ENCODE data around the gene TERF2IP.

Gene TERF2IP

GRCh38 chr16:75640598-75640997, 7.0 kb upstream of the TERF2IP start:
- DNase-seq: no peak

DNA sequence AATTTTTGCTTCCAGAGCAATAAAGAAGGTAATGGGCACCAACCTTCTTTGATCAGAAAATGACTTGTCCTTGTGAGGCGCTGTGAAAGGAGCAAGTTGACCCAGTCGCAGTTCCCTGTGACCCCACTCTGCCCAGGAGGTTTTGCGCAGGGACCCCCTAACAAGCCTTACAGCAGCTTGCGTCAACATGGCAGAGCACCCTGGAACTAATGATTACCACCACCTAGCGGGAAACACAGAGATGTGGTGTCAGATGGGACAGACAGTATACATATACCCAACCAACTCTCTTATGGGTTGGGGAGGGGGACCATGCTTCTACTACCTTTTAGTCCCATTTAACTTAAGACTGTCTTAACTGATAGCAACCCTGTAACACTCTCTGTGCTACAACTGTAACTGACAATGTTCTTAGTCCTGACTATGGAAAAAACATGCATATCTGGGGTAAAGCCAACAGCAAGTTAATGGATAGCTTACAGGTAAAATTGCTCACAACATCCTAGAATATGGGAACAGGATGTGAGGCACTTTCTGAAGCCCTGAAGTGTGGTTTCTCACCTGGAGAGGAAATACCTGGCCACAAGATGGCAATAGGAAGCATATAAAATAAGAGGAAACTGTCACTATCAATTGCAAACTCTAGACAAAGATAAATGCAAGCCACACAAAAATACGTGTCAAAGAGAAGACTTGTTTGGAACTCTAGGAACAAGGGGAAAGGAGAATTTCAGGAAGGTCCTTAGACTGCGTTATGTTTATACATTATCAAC, 3.1 kb upstream of the TERF2IP start:
- no peak for DNase-seq

DNA sequence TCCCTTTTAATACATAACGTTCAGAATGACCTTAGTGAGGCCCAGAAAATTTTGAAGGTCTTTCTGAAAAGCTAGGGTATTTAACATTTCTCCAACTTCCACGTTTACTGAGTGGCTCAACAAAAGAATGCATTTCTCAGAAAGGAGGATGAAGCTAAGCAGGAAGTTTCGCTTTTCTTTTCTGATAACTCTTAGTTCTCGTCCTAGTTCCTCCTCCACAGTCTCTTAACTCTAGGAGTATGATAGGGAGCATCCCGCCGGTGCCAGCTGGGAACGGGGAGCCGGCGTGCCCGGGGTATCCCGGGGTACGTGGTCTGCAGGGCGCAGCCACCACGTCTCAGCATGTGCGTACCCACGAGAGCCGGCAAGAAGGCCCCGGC, 471 bp upstream of the TERF2IP start:
- DNase-seq: no peak

DNA sequence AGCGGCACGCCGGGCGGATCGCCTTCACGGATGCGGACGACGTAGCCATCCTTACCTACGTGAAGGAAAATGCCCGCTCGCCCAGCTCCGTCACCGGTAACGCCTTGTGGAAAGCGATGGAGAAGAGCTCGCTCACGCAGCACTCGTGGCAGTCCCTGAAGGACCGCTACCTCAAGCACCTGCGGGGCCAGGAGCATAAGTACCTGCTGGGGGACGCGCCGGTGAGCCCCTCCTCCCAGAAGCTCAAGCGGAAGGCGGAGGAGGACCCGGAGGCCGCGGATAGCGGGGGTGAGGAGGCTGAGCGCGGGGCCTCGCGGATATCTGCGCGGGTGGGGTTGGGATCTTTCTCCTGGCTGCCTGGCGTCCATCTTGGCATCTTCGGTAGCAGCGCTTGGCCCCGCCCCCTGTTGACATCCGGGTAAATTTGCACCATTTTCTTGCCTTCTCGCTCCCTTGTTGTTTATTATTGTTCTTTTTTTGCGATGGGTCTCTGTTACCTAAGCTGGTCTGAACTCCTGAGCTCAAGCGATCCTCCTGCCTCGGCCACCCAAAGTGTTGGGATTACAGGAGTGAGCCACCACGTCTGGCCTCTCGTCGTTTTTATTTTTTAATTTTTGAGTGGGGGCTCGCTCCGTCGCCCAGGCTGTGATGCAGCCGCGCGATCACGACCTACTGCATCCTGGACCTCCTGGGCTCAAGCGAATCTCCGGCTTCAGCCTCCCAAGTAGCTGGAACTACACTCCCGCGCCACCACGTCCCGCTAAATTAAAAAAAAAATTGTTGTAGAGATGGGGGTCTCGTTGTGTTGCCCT, 898 bp downstream of the TERF2IP start:
- DNase-seq: peak; percentile 91

DNA sequence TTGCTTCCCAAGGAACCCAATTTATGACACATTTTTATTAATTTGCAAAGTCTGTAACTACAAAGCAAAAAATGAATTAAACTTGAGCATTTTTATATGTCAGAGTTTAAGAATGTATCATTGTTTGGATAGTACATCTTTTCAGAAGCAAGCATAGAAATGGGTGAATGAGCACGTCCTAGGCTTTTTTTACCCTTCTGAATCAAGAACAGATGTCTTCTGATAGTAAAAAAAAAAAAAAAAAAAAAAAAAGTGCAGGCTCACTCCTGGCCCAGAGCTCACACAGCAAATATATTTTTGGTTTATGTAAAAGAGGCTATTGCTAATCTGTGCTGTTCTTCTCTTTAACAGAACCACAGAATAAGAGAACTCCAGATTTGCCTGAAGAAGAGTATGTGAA, 6.3 kb downstream of the TERF2IP start:
- DNase-seq: no peak

GRCh38 chr16:75658175-75658574, 10.6 kb downstream of the TERF2IP start:
- DNase-seq: no peak

DNA sequence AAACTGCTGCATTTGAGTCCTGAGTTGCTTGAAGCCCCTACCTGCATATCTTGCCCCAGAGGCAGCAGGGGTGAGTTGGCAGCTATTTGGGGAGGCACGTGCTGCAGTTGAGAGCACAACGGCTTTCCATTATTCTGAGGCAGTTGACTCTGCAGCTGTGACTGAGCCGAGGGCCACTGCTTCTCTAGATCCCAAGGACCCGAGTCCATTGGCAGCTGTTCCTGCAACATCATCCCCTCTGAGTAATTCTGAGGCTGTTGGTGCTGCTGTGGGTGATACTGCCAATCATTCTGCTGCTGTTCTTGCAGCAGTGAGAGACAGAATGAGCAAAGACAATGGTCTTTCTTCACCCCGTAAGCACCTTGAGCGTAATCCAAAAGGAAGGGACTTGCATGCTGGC, 12.7 kb downstream of the TERF2IP start:
- DNase-seq: no peak

DNA sequence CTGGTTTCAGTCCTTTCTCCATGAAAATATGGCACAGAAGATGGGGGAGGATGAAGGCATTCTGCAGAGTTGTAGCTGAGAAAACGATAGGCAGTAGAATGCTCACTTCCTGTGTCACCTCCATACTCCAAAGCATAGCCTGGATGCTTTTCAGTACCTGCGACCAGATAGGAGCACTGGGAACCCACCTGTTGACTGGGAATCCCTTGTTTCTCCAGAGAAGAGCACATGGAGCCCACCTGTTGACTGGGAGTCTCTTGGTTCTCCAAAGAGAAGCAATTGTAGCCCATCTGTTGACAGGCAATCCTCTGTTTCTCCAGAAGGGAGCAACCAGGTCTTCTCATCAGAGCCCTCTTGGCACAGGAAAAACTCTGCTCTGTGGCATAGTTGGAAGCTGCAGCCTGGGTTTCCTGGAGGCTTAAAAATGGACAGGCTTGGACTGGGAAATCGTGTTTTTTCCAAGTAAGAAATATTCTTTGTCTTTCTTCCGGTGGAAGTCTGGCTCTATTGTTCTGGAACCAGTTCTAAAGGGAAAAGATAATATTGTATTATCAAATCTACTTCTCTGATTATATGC, 13.2 kb downstream of the TERF2IP start:
- DNase-seq: no peak

DNA sequence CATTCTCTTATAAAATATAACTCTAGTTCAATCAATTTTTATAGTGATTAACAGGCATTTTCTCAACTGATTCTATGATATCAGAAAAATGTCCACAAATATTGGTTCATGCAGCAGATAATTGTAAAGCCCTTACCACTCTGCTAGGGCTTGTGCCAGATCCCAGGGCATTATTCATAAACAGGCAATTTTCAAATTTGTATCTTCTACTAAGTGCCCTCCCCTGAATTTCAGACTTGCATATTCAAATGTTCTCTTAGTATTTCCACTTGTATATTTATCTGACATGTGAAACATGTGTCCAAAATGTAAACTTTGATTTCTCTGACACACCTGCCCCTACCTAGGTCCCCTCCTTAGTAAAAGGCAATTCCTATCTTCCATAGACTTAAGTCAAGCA, 19.9 kb downstream of the TERF2IP start:
- no peak for DNase-seq

DNA sequence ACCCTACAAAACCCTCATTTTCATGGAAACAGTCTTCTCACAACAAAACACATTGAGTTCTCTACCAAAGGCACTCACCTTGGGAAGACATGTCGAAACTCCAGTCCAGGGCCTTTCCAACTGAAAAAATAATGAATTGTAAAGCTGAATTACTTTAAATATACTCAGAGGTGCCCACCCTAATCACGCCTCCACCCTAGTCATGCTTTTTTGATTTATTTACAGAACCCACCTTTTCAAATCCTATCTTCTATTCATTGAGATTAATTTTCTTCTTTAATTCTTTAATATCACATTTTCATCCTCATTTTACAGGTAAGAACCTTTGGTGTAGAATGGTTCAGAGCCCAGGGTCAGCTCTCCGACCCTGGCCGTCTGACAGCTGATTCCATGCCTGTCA, 29.3 kb downstream of the TERF2IP start, which contains the start of gene CPHXL2:
TSS of gene CPHXL2 (minus strand) at position 101 of the 400 bp plus-strand sequence. CDS start at position 91, 10 bp downstream.
- DNase-seq: no peak

DNA sequence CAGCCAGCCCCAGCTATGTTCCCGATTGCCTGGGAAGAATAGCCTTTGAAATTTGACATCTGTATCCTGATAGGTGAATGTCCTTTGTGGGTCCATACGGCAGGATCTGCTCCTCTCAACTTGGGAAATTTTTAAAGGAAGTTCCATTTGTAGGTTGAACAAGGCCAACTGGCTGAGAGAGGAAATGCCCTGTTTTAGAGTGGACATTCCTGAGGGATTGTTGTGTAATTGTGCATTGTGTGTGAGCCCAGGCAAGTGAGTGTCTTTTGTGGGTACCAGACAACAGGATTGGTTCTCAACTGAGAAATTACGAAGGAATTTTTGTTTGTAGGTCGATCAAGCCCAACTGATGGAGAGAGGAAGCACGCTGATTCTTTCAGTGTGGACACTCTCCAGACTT, 31.8 kb downstream of the TERF2IP start:
- no peak for DNase-seq

GRCh38 chr16:75682308-75682707, 34.7 kb downstream of the TERF2IP start:
- DNase-seq: no peak

DNA sequence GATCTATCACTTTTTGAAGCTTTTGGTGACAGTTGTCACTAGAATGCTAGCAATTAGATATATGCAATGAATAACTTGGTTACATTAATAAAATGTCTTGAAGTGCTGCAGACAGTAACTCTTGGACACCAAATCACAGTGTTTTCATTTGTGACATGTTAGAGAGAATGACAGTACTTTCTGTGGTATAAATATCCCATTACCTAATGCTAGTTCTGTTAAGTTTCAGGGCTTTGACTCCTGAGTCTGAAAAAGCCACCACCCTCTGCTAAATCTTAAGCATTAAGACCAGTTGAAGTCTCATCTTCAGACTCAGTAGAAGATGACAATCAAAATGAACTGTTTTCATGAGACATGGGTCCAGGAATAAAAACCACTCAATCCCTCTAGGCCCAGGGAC, 39.8 kb downstream of the TERF2IP start:
- DNase-seq: no peak

- DNase-seq: no peak
Measured at GRCh38 chr16:75695708-75696107, 48.1 kb downstream of the TERF2IP start.

- DNase-seq: no peak
Measured at GRCh38 chr16:75697571-75697970, 50.0 kb downstream of the TERF2IP start.

DNA sequence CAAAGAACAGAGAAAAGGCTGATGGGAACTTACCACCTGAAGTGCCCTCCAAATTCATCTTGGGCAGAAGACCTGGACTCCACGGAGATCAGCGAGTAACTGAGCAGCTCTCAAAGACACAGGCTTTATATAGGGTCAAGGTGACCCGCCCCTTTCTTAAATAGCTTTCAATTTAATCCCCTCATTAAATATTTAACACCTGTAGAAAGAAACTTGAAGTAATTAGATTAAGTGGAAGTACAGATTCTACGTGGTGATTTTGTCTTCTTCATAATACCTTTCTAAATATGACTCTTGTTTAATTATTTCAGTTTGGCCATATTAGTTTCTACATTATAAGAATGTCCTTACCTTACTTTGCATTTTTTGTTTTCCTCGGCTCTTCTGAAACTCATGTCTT, 53.8 kb downstream of the TERF2IP start, which contains the start of gene DUXB:
TSS of gene DUXB (minus strand) at position 101 of the 400 bp plus-strand sequence. CDS start at position 58, 43 bp downstream.
- DNase-seq: no peak

DNA sequence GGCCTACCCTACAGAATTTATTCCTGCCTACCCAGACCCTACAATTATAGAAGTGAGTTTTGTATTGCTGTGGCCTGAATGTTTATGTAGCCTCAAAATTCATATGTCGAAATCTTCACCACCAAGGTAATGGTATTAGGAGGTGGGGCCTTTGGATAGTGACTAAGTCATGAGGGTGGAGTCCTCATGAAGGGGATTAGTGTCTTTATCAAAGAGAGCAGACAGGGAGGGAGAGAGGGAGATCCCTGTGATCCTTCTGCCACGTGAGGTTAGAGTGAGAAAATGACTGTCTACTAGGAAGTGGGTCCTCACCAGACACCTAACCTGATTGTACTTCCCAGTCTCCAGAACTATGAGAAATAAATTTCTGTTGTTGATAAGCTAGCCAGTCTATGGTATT, 54.7 kb downstream of the TERF2IP start:
- no peak for DNase-seq

DNA sequence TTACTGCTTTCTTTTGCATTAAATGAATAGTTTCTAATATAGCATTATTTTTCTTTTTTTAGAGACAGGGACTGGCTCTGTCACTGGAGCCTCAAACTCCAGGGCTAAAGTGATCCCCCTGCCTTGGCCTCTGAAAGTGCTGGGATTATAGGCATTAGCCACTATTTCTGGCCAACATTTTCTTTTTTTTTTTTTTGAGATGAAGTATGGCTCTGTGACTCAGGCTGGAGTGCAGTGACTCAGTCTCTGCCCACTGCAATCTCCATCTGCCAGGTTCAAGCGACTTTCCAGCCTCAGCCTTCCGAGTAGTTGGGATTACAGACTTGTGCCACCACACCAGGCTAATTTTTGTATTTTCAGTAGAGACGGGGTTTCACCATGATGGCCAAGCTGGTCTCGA, 55.7 kb downstream of the TERF2IP start:
- no peak for DNase-seq
